Measurements from ENCODE around the gene HAS3.
A peak's percentile ranks its signal among the peaks of the same experiment; 100 is the strongest.
"Not testable (repeated sequence)": the region's sequence is repeated elsewhere in the genome, so short reads cannot be mapped to it uniquely, and the experiment has no call there.

HAS3 gene

DNA sequence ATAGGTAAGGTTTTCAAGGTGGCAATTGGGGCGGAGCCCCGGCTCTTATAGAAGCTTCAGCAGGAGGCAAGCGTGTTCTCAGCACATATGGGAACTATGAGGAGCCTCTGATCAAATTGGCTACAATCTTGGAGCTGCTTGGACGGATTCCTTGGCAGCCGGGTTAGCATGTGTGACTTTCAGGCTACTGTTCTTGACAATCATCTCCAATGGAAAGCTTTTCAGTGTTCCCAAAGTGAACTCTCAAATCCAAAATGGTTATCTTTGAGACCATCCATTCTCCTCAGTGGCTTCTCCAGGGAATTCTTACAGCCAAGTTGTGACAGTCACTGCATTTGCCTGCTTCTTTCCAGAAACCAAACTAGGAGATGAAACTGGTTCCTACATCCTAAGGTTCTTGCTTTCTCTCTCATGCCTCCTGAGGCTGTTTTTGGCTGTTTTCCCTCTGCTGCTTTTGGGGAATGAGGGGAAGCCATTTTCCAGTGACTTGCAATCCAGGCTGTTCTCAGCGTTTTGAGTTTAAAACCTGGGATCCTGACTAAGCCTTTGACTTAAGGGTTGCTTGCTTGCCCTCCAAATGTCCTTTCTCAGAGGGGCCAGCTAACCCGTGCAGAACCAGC lies 10.9 kb downstream of the HAS3 start:
- DNase-seq (ENCODE audit: low read depth in 2 of 2): no peak

GRCh38 chr16:69116906-69117305 lies 11.5 kb downstream of the HAS3 start:
- no peak for DNase-seq (ENCODE audit: low read depth in 2 of 2)

DNA sequence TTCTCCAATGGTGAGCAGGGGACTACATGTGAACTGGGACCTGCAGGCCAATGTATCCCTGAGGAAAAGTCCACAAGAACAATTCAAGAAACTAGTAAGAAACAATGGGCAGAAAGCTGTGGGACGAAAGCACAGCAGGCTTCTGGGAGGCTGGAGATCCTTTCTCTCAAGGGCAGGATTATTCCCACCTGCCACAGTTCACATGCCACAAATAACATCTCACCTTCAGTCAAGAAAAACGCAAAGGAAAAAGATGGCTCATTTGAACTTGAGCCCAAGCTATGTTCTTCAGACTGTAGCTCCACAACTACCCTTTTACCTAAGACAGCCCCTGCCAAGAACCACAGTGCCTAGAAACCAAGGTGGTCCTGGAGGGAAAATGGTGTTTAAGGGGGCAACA lies 13.0 kb downstream of the HAS3 start:
- DNase-seq (ENCODE audit: low read depth in 2 of 2): no peak

- DNase-seq (ENCODE audit: low read depth in 2 of 2): no peak
These were observed 13.5 kb downstream of the HAS3 start for GRCh38 chr16:69118994-69119393.

- DNase-seq (ENCODE audit: low read depth in 2 of 2): no peak
These were observed 14.1 kb downstream of the HAS3 start for GRCh38 chr16:69119536-69119935.

- no peak for DNase-seq (ENCODE audit: low read depth in 2 of 2)
These were observed 14.7 kb downstream of the HAS3 start for GRCh38 chr16:69120096-69120664.

- peak; percentile 37 to 45 for DNase-seq (ENCODE audit: low read depth in 2 of 2)
These were observed 18.5 kb downstream of the HAS3 start for GRCh38 chr16:69123910-69124309.

- DNase-seq (ENCODE audit: low read depth in 2 of 2): not testable (repeated sequence)
These were observed 19.0 kb downstream of the HAS3 start for GRCh38 chr16:69124406-69124805.

- DNase-seq (ENCODE audit: low read depth in 2 of 2): not testable (repeated sequence)
These were observed 19.5 kb downstream of the HAS3 start for GRCh38 chr16:69124961-69125360.

- no peak for DNase-seq (ENCODE audit: low read depth in 2 of 2)
These were observed 20.8 kb downstream of the HAS3 start for GRCh38 chr16:69126221-69126620.

DNA sequence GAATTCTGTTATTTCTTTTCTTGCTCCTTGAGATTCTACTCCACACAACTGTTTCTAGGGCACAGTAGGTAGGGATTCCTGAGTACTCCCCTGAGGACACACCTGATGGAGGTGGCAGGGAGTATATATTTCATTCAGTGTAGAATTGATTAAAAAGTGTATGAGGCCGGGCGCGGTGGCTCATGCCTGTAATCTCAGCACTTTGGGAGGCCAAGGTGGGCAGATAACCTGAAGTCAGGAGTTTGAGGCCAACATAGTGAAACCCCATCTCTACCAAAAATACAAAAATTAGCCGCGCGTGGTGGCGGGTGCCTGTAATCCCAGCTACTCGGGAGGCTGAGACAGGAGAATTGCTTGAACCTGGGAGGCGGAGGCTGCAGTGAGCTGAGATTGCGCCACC lies 21.3 kb downstream of the HAS3 start:
- DNase-seq (ENCODE audit: low read depth in 2 of 2): not testable (repeated sequence)

DNA sequence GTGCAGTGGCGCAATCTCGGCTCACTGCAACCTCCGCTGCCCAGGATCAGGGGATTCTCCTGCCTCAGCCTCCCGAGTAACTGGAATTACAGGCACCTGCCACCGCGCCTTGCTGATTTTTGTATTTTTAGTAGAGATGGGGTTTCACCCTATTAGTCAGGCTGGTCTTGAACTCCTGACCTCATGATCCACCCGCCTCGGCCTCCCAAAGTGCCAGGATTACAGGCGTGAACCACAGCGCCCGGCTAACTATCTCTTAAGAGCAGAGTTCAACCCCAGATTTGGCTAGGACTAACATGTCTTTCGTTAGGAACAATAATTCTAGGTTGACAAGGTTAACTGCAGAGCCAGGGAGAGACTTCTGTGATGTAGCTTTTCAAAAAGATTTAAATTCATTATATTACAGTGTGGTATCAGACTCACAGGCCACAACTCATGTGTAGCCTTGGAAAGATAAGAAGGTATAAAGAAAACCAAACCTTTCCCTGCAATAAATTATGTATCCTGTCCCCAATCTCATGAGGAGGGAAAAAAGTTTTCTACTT lies 22.6 kb downstream of the HAS3 start:
- no peak for DNase-seq (ENCODE audit: low read depth in 2 of 2)

DNA sequence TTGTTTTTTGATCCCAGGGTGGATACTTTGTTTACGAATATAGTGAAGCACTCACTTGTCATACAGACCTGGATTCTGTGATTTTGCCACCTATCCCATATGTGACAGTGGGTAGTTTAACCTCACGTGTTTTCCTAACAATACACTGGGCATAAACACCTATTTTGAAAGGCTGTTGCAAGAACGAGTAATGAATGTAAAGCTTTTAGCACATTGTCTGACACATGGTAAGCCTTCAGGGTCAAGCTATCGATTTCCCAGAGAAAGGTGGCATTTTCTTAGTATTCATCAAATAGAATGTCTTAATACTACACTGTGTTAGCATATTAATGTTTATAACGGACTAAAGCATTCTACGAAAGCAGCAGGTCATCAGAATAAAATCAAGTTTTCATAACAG lies 25.0 kb downstream of the HAS3 start:
- DNase-seq (ENCODE audit: low read depth in 2 of 2): no peak

DNA sequence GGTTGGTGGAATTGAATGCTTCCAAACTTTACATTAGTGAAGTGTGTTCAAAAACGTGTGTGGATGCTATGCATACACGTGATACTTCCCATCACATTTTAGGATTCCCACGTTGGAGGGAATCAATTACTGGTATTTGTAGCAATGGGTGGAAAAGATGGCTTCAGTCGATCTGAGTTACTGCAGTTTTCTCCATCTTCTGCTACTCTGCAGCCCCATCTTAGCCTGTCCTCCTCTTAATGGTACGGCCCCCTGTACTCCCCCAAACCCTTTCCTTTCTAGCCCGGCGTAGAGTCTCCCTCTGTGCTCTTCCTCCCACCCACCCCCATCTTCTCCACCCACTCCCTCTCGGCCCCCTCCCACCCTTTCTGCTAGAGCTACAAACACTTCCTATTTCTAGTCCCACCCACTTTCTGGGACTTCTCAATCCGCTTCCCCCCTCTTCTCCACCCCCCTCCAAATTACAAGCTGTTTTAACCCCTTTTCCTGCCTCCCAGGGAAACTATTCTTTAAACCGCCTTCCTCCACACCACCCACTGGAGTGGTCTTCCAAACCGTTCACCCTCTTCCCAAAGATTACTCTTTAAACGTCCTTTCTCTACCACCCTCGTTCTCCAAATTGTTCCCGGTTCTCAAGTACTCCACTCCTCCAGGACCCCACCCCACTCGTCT lies 25.9 kb downstream of the HAS3 start:
- no peak for DNase-seq (ENCODE audit: low read depth in 2 of 2)

DNA sequence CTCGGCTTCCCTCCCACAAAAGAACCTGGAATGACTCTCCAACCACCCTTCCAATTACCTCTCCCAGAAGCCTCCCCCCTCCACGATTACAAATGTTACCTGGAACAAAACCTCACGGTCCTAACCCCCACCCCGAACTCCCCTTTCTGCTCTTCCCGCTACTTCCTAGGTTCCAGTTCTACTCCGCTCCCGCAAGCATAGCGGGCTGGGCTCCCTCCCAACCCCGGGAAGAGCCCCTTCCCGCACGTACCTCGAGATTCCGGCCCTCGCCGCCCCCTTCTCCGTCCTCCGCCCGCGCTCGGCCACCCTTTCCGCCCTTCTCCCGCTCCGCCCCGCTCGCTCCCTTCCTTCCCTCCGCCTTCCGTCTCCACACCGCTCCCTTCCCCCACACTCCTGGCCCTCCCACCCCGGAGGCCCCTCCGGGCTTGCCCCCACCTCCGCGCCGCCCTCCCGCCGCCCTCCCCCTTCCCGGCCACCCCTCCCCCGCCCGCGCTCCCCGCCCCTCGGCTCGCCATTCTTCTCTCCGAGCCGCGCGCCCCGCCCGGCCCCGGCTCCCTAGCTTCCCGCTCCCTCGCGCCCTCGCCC lies 26.5 kb downstream of the HAS3 start:
- DNase-seq (ENCODE audit: low read depth in 2 of 2): peak; percentile 64 to 68

GRCh38 chr16:69132424-69133252 lies 27.2 kb downstream of the HAS3 start, which contains the start of the genes CHTF8 and UTP4:
TSS of gene CHTF8 (minus strand) at chr16:69132588. CDS start at chr16:69121458, 11,130 bp downstream.
TSS of gene UTP4 (plus strand) at chr16:69132649. CDS start at chr16:69133460, 811 bp downstream.
- DNase-seq (ENCODE audit: low read depth in 2 of 2): peak; percentile 33 to 44

DNA sequence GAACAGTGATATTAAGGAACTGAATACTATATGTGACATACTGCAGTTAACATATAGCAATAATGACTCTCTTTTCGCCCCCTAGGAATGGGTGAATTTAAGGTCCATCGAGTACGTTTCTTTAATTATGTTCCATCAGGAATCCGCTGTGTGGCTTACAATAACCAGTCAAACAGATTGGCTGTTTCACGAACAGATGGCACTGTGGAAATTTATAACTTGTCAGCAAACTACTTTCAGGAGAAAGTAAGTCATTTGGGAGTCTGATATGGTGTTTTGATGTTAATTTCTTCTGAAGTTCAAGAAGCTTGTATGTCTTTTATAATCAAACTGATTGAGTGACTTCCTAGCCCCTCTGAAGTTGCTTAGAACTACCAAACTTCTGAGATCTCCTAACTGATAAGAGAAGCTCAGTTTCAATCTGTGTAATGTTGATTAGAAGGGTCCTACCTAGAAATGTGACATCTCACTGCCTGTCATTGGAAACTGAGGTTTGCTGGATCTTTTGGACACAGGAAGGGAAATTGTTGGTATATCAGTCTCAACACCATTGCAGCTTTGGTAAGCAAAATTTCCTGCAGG lies 28.0 kb downstream of the HAS3 start:
- no peak for DNase-seq (ENCODE audit: low read depth in 2 of 2)

- DNase-seq (ENCODE audit: low read depth in 2 of 2): no peak
These were observed 33.2 kb downstream of the HAS3 start for GRCh38 chr16:69138608-69139007.

- DNase-seq (ENCODE audit: low read depth in 2 of 2): not testable (repeated sequence)
These were observed 34.0 kb downstream of the HAS3 start for GRCh38 chr16:69139464-69139863.

- no peak for DNase-seq (ENCODE audit: low read depth in 2 of 2)
These were observed 35.6 kb downstream of the HAS3 start for GRCh38 chr16:69141014-69141413.

DNA sequence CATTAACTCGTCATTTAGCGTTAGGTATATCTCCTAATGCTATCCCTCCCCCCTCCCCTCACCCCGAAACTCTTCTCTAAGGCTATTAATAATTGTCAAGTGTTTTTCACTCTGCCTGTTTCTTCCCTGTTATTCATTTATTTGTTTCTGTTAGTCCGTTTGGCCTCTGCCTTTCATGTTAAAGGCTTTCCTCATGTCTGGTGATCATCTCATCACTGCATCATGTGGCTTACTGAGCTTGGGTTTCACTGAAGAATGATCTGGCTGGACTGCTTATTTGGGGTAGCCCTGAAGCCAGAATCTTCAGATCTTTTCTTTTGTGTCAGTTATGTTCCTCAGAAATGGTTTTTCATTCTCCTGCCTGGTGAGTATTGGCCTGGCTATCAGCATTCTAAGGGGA lies 36.5 kb downstream of the HAS3 start:
- no peak for DNase-seq (ENCODE audit: low read depth in 2 of 2)

All from fibroblast of skin of left biceps (primary cell).